NCI-H2171 treated with DMSO at 0.1 percent for 48 hours (cell line): ENCODE results near the gene ATP2A2.
"Not testable (repeated sequence)": the region's sequence is repeated elsewhere in the genome, so short reads cannot be mapped to it uniquely, and the experiment has no call there.

Experiments
- DNase-seq: peaks from one replicate; lab custom pipeline; 2025; lab: John Stamatoyannopoulos, UW

Gene ATP2A2

GRCh38 chr12:110369992-110370391 lies 88.9 kb downstream of the ATP2A2 start:
- no peak for DNase-seq

- peak; percentile 75 for DNase-seq
Measured at GRCh38 chr12:110370732-110371231, 89.7 kb downstream of the ATP2A2 start.

- peak; percentile 94 for DNase-seq
Measured at GRCh38 chr12:110371408-110372055, 90.5 kb downstream of the ATP2A2 start.

GRCh38 chr12:110372056-110372425 lies 91.0 kb downstream of the ATP2A2 start:
- no peak for DNase-seq

GRCh38 chr12:110373025-110373424 lies 92.0 kb downstream of the ATP2A2 start:
- DNase-seq: peak; percentile 54

GRCh38 chr12:110373425-110373824 lies 92.4 kb downstream of the ATP2A2 start:
- DNase-seq: peak; percentile 54

GRCh38 chr12:110373962-110374611 lies 93.0 kb downstream of the ATP2A2 start:
- no peak for DNase-seq

- not testable (repeated sequence) for DNase-seq
Measured at GRCh38 chr12:110378131-110378790, 97.2 kb downstream of the ATP2A2 start.

- no peak for DNase-seq
Measured at GRCh38 chr12:110379197-110379596, 98.2 kb downstream of the ATP2A2 start.

GRCh38 chr12:110379631-110380030 lies 98.6 kb downstream of the ATP2A2 start:
- DNase-seq: no peak

- no peak for DNase-seq
Measured at GRCh38 chr12:110382683-110383082, 101.6 kb downstream of the ATP2A2 start.
